HG02642 (cell line): Measurements from ENCODE around the gene RFTN1.

ENCODE experiments used
- ATAC-seq: cut with Tn5 transposase; IDR thresholded peaks from one replicate; pipeline ENCODE4 v1.9.1; 2021; ENCODE audit warnings: mild to moderate bottlenecking; ENCODE audit not compliant: unreplicated experiment, poor library complexity

Gene RFTN1

GRCh38 chr3:16394639-16395038 is 118.9 kb downstream of the RFTN1 start:
- no peak for ATAC-seq

- ATAC-seq: no peak
Observed at GRCh38 chr3:16392717-16393116, 120.8 kb downstream of the RFTN1 start.

- no peak for ATAC-seq
Observed at GRCh38 chr3:16392065-16392464, 121.4 kb downstream of the RFTN1 start.

- ATAC-seq: no peak
Observed at GRCh38 chr3:16390581-16390980, 122.9 kb downstream of the RFTN1 start.

GRCh38 chr3:16388850-16389441 is 124.6 kb downstream of the RFTN1 start:
- no peak for ATAC-seq

GRCh38 chr3:16386561-16386960 is 126.9 kb downstream of the RFTN1 start:
- no peak for ATAC-seq

- no peak for ATAC-seq
Observed at GRCh38 chr3:16385151-16385550, 128.3 kb downstream of the RFTN1 start.

GRCh38 chr3:16383864-16384263 is 129.6 kb downstream of the RFTN1 start:
- ATAC-seq: no peak

- peak; percentile 37 for ATAC-seq
Observed at GRCh38 chr3:16382845-16383244, 130.7 kb downstream of the RFTN1 start.

- no peak for ATAC-seq
Observed at GRCh38 chr3:16381426-16381825, 132.1 kb downstream of the RFTN1 start.

GRCh38 chr3:16380421-16380820 is 133.1 kb downstream of the RFTN1 start:
- no peak for ATAC-seq

- ATAC-seq: no peak
Observed at GRCh38 chr3:16379838-16380237, 133.7 kb downstream of the RFTN1 start.

- ATAC-seq: peak; percentile 59
Observed at GRCh38 chr3:16378920-16379319, 134.6 kb downstream of the RFTN1 start.

- peak; percentile 12 for ATAC-seq
Observed at GRCh38 chr3:16378415-16378814, 135.1 kb downstream of the RFTN1 start.

GRCh38 chr3:16377847-16378302 is 135.6 kb downstream of the RFTN1 start:
- ATAC-seq: no peak

- ATAC-seq: no peak
Observed at GRCh38 chr3:16377196-16377595, 136.3 kb downstream of the RFTN1 start.

- ATAC-seq: no peak
Observed at GRCh38 chr3:16375891-16376290, 137.6 kb downstream of the RFTN1 start.

GRCh38 chr3:16374935-16375245 is 138.6 kb downstream of the RFTN1 start:
- no peak for ATAC-seq

GRCh38 chr3:16374047-16374934 is 139.2 kb downstream of the RFTN1 start:
- ATAC-seq: peak; percentile 39

GRCh38 chr3:16373341-16373946 is 140.1 kb downstream of the RFTN1 start:
- ATAC-seq: no peak
